Stimulated activated CD4-positive, alpha-beta T cell treated with anti-CD3 and anti-CD28 coated beads, Interleukin-1b, Interleukin-23, amount 100 ng/mL, for 1 hour (primary cell): ENCODE results near the gene SPINT2.

ENCODE experiments used
- DNase-seq, 2 donors: peaks; one replicate each; pipeline ENCODE4 v3.0.0-alpha.2; 2020; ENCODE audit warnings: low read depth in 2 of 2

Gene SPINT2

DNA sequence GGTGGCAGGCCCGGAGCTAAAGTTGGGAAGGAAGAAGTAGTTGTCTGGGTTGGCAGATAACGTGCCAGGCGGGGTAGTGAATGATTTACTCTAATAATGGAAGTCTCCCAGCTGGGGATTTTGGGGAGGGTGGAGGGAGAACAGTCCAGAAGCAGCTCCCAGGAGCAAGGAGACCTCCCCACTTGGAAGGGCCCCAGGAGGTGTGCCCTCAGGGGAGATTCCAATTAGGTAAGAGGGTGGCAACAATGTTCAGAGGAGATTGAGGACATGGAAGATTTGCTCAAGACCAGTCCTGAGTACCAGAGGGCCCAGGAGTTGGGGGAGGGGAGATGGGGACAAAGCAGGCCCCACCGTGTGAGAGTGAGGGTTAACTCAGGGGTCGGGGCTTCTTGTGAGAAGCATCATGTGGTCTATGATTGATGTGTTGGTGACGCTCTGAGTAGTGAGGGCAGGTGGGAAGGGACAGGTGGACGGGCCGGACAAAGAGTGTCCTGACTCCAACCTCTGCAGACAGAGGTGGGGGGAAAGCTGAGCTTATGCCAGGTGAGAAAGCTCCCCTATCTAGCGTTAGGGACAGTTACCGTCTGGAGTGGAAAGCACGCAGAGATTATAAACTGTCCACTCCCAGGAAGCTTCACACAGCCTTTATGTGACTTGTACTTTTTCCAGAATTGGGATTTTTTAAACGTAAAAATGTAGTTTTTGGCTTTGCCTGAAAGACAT is 3.5 kb downstream of the SPINT2 start:
- DNase-seq, result no peak

- DNase-seq, result no peak
These were observed 4.2 kb downstream of the SPINT2 start for GRCh38 chr19:38268539-38268938.

- DNase-seq, result no peak
These were observed 6.3 kb downstream of the SPINT2 start for GRCh38 chr19:38270587-38271167.

GRCh38 chr19:38273499-38273898 is 9.1 kb downstream of the SPINT2 start:
- no peak for DNase-seq

- DNase-seq, result no peak
These were observed 10.4 kb downstream of the SPINT2 start for GRCh38 chr19:38274739-38275138.

DNA sequence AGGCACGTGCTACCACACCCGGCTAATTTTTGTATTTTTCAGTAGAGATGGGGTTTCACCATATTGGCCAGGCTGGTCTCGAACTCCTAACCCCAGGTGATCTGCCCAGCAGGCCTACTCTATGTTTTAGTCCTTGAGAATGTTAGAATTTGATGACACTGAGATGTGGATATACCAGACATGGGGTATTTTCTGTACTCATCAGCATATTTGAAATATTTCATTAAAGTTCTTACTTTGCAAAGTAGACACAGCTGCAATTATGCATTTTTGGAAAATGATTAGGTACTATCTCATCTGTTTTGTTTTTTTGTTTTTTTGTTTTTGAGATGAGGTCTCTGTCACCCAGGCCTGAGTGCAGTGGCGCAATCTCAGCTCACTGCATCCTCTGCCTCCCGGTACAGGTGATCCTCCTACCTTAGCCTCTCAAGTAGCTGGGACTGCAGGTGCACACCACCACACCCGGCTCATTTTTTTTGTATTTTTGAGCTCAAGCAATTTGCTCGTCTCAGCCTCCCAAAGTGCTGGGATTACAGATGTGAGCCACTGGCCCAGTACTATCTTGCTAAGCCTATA is 12.7 kb downstream of the SPINT2 start:
- no peak for DNase-seq

- no peak for DNase-seq
These were observed 13.2 kb downstream of the SPINT2 start for GRCh38 chr19:38277549-38277948.

- DNase-seq, result no peak
These were observed 13.8 kb downstream of the SPINT2 start for GRCh38 chr19:38277969-38278680.

- no peak for DNase-seq
These were observed 14.4 kb downstream of the SPINT2 start for GRCh38 chr19:38278751-38279150.

- DNase-seq, result no peak
These were observed 15.9 kb downstream of the SPINT2 start for GRCh38 chr19:38280030-38280921.

- DNase-seq, result no peak
These were observed 17.6 kb downstream of the SPINT2 start for GRCh38 chr19:38281811-38282566.

DNA sequence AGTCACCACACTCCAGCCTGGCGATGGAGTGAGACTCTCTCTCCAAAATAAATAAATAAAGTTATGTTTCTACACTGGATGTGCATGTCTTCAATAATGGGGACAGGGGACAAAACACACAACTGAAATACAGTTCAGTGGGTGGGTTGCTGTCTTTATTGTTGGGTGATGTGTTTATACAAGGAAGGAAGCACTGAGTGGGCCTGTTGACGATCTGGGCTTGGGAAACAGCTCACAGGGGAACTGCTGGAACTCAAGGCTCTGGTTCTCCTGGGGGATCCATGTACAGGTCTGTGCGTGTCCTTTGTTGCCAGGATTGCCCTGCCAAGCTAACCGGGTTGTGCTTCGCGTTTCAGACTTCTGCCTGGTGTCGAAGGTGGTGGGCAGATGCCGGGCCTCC is 18.9 kb downstream of the SPINT2 start:
- no peak for DNase-seq

GRCh38 chr19:38284422-38284821 is 20.0 kb downstream of the SPINT2 start:
- no peak for DNase-seq

- no peak for DNase-seq
These were observed 21.2 kb downstream of the SPINT2 start for GRCh38 chr19:38285567-38285966.

GRCh38 chr19:38287604-38288003 is 23.2 kb downstream of the SPINT2 start:
- no peak for DNase-seq

GRCh38 chr19:38288123-38288855 is 23.9 kb downstream of the SPINT2 start:
- no peak for DNase-seq

- no peak for DNase-seq
These were observed 25.6 kb downstream of the SPINT2 start for GRCh38 chr19:38289955-38290354.

DNA sequence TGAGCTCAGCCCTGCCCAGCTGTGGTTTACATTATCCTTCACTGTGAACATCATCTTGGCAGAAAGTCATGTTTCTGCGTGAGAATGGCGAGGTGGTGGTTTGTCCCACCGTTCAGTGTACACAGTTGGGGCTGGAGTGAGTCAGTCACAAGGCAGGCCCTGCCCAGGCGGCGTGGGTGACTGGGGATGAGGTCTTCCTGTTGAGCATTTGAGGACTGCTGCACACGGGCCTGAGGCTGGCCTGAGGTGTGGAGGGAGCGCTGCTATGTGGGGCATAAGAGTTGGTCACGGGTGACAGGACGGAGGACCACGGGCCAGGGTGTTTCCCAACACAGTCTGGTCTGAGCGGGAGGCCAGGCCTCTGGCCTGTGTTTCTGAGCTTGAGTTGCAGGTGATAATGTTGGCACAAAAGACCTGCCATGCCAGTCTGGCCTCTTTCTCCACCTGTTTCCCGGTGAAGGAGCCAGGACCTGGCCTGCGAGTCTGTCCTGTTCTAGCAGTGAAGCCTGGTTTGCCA is 26.3 kb downstream of the SPINT2 start:
- no peak for DNase-seq

DNA sequence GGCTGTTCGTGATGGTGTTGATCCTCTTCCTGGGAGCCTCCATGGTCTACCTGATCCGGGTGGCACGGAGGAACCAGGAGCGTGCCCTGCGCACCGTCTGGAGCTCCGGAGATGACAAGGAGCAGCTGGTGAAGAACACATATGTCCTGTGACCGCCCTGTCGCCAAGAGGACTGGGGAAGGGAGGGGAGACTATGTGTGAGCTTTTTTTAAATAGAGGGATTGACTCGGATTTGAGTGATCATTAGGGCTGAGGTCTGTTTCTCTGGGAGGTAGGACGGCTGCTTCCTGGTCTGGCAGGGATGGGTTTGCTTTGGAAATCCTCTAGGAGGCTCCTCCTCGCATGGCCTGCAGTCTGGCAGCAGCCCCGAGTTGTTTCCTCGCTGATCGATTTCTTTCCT is 27.5 kb downstream of the SPINT2 start:
- DNase-seq, result no peak

GRCh38 chr19:38293281-38293680 is 28.9 kb downstream of the SPINT2 start:
- no peak for DNase-seq
